ENCODE results near the gene RNF186.

GRCh38 chr1:19785660-19786059 is 29.4 kb downstream of the RNF186 start:
- no peak for TF ChIP-seq CTCF (IDR thresholded peaks at IDR 0.05; ENCODE audit: low read length)
- no peak for TF ChIP-seq EZH2 (optimal IDR thresholded peaks at IDR 0.05; ENCODE audit: low read depth, low read length)
